Upper lobe of right lung (tissue), 1 donor: ENCODE measurements around the gene SET. TPM values are rescaled to one million over a fixed set of nuclear protein-coding genes. Genes with fewer than 3 reads are reported as not detected.
A peak's percentile ranks its signal among the peaks of the same experiment; 100 is the strongest.

ENCODE experiments used
- ATAC-seq: fragments of 200-7000 bp; cut with Tn5 transposase; one replicate; pipeline ENCODE4 v1.9.1; 2020; ENCODE audit warnings: mild to moderate bottlenecking, moderate library complexity
- DNase-seq: peaks from one replicate; pipeline ENCODE4 v3.0.0-alpha.2; 2020
- H3K27ac ChIP-seq: fragments of 200-600 bp; one replicate; pipeline ENCODE4 v1.8.0; 2022
- H3K27me3 ChIP-seq: fragments of 200-600 bp; one replicate; pipeline ENCODE4 v1.8.0; 2022; ENCODE audit warnings: mild to moderate bottlenecking
- H3K36me3 ChIP-seq: fragments of 200-600 bp; one replicate; pipeline ENCODE4 v1.8.0; 2022
- H3K4me1 ChIP-seq: fragments of 200-600 bp; one replicate; pipeline ENCODE4 v1.8.0; 2022
- H3K4me3 ChIP-seq: fragments of 200-600 bp; one replicate; pipeline ENCODE4 v1.8.0; 2022; ENCODE audit warnings: mild to moderate bottlenecking
- H3K9me3 ChIP-seq: fragments of 200-600 bp; one replicate; pipeline ENCODE4 v1.8.0; 2022
- CTCF ChIP-seq: fragments of 200-600 bp; IDR thresholded peaks from one replicate; pipeline ENCODE4 v1.8.0; 2022; ENCODE audit warnings: antibody characterized with exemption
- intact Hi-C: fragments of 100-400 bp; cut with DNase I; formaldehyde crosslinking; loops from one replicate; pipeline ENCODE4 v1.11.0; 2022
- total RNA-seq: library from RNA; stranded (reverse); fragmentation: NEBNext Ultra II Directional; extraction: Animal tissue kit (Norgen Biotek cat#: 25700); gene quantifications from one replicate; pipeline ENCODE4 v1.2.1, GENCODE V29; 2021
- donor health status: DM: no; HTN: yes; CAD: no; lungs with severe emphysema.

The SET gene
- total RNA-seq, 1 donor from 2014 or later = 227 TPM

- Histone ChIP-seq H3K4me1 (no peaks in the 10 kb centered on the region), H3K27me3 (no peaks in the 10 kb centered on the region), H3K36me3 (no peaks in the 10 kb centered on the region), H3K9me3 (no peaks in the 10 kb centered on the region), H3K27ac (no peak overlapping the region), H3K4me3 (no peak overlapping the region)
- intact Hi-C loops = no loop called here
- TF ChIP-seq CTCF = no peak
- DNase-seq (no peak), ATAC-seq (no peak)
Observed at GRCh38 chr9:128651798-128652197, 37.2 kb upstream of the SET start.

- DNase-seq (no peak), ATAC-seq (no peak)
- Histone ChIP-seq H3K9me3 (no peaks in the 10 kb centered on the region), H3K27me3 (no peaks in the 10 kb centered on the region), H3K4me3 (no peak overlapping the region), H3K27ac (no peak overlapping the region), H3K36me3 (no peaks in the 10 kb centered on the region), H3K4me1 (no peaks in the 10 kb centered on the region)
- no peak for TF ChIP-seq CTCF
- intact Hi-C loops = no loop called here
Observed at GRCh38 chr9:128653908-128654307, 35.1 kb upstream of the SET start.

GRCh38 chr9:128654481-128654880, 34.5 kb upstream of the SET start:
- no peak for ATAC-seq
- intact Hi-C loops = no loop called here

GRCh38 chr9:128656416-128657343, 32.3 kb upstream of the SET start, which contains the start of gene DYNC2I2:
DYNC2I2 (minus strand) TSS chr9:128656847; CDS start chr9:128656726, 121 bp downstream.
- H3K4me1 ChIP-seq = no peaks in the 10 kb centered on the region
- no peak for TF ChIP-seq CTCF
- H3K36me3 ChIP-seq = no peaks in the 10 kb centered on the region
- H3K27me3 ChIP-seq = no peaks in the 10 kb centered on the region
- ATAC-seq = peak; percentile 99
- H3K27ac ChIP-seq = peak within 1 kb of the TSS; percentile 99
- DNase-seq = peak; percentile 99
- H3K4me3 ChIP-seq = peak within 1 kb of the TSS; percentile 64
- H3K9me3 ChIP-seq = no peaks in the 10 kb centered on the region
- intact Hi-C loops = no loop called here

More at GRCh38 chr9:128654481-128654880, 34.5 kb upstream of the SET start:
- H3K27me3 ChIP-seq = no peaks in the 10 kb centered on the region
- no peaks in the 10 kb centered on the region for H3K36me3 ChIP-seq
- no peaks in the 10 kb centered on the region for H3K9me3 ChIP-seq
- no peak overlapping the region for H3K4me3 ChIP-seq
- TF ChIP-seq CTCF = no peak
- DNase-seq = no peak
- H3K4me1 ChIP-seq = no peaks in the 10 kb centered on the region
- H3K27ac ChIP-seq = no peak overlapping the region

GRCh38 chr9:128657344-128657704, 31.7 kb upstream of the SET start:
- Histone ChIP-seq H3K36me3 (no peaks in the 10 kb centered on the region), H3K27ac (peak overlapping the region; percentile 99), H3K9me3 (no peaks in the 10 kb centered on the region), H3K4me1 (no peaks in the 10 kb centered on the region), H3K4me3 (peak overlapping the region; percentile 64), H3K27me3 (no peaks in the 10 kb centered on the region)
- no peak for DNase-seq
- intact Hi-C loops = no loop called here
- no peak for TF ChIP-seq CTCF
- no peak for ATAC-seq
